Stimulated activated CD4-positive, alpha-beta T cell treated with anti-CD3 and anti-CD28 coated beads, Interleukin-12 subunit alpha, Interleukin-12 subunit beta, amount 100 ng/mL, for 48 hours (primary cell): Measurements from ENCODE around the gene CENPT.
"Not testable (repeated sequence)": the region's sequence is repeated elsewhere in the genome, so short reads cannot be mapped to it uniquely, and the experiment has no call there.

Experiments
- DNase-seq, 3 donors: peaks; one replicate each; pipeline ENCODE4 v3.0.0-alpha.2; 2020; ENCODE audit warnings: low read depth in 2 of 3, low spot score in 1 of 3

The CENPT gene

GRCh38 chr16:67877064-67877463 lies 29.6 kb upstream of the CENPT start:
- no peak for DNase-seq

- no peak for DNase-seq
Measured at GRCh38 chr16:67874372-67874771, 26.9 kb upstream of the CENPT start.

- no peak for DNase-seq
Measured at GRCh38 chr16:67873435-67874370, 26.2 kb upstream of the CENPT start.

- peak; percentile 79 to 93 (median 83) for DNase-seq
Measured at GRCh38 chr16:67872631-67873434, 25.3 kb upstream of the CENPT start, which contains the start of gene EDC4. Gene EDC4, plus strand, starts transcription at chr16:67873052. Its CDS starts 210 bp downstream, at chr16:67873262.

DNA sequence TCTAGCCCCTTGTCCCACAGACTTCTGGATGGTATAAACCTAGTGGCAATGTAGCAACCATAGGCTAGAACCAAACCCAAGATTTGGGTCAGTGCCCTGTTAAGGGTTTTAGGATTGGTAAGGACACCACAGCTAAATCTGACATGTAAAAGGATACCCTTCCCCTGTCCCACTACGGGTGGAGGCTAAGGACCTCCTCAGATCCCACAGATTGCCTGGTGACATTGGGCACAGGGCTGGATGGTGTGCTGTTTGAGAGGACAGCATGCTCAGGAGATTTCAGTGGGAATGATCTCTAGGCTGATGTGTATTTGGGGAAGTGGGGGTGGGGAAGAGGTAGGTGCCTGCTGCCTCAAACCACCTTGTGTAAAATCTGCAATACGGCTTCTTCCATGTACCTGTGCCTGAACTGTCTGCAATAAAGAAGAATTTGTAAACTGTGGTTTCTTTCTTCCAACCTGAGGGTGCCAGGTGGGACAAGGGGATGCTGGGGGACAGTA lies 24.7 kb upstream of the CENPT start:
- DNase-seq, result no peak

GRCh38 chr16:67871256-67871655 lies 23.8 kb upstream of the CENPT start:
- no peak for DNase-seq

DNA sequence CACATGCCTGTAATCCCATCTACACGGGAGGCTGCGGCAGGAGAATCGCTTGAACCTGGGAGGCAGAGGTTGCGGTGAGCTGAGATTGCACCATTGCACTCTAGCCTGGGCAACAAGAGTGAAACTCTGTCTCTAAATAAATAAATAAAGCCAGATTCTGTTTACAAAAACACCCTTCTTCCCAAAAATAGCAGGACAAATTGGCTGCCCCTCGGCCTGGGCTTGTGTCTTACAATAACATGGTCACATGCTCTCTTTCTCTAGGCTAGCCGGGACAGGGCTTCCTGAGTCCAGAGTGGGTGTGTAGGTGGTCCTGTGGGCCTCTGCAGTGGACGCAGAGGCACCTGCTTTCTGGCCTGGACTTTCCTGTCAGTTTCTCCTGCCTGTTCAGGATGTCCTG lies 22.2 kb upstream of the CENPT start:
- no peak for DNase-seq

DNA sequence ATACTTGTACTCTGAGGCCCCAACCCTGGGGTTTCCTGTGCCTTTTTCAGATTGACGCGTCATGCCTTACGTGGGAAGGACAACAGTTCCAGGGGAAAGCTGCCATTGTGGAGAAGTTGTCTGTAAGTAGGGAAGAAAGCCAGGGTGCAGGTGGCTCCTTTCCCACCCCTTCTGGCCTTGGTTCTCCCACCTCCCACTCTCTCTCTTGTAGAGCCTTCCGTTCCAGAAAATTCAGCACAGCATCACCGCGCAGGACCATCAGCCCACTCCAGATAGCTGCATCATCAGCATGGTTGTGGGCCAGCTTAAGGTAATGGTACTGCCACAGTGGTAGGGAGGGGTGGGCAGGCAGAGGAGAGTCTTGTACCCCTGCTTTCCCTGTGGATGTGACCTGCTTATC lies 20.8 kb upstream of the CENPT start:
- DNase-seq, result no peak

DNA sequence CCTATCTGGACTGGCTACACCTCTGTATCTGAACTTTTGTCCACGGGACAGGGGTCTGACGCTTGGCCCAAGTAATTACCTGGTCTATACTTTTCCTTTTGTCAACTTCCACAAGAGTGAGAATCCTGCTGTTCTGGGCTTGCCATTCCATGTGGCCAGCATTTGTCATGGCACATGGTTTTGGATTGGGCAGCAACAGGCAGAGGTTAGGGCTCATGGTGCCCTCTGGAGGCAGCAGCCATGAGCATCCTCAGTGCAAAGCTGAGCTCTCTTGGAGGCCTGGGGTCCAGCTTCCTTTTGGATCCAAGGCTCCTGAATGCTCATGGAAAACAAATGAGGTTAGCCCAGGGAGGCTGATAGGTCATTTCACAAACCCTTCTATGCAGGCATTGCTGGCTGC lies 17.8 kb upstream of the CENPT start:
- DNase-seq, result no peak

DNA sequence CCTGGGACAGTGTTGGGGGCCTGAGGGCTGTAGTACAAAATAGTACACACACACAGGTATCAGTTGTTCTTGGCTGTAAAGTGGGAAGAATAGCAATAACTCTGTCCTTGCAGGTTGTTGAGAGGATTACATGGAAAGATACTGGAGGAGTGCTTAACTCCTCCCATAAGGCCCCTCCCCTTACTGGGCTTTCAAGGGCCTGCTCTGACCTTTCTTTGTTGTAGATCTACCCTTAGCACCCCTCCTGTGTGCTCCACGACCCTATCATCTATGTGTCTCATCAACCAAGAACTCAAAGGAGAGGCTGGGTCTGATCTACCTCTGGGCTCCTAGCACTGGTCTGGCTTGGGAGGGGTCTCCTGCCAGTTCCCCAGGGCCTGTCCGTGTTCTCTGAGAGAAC lies 17.1 kb upstream of the CENPT start:
- DNase-seq, result no peak

GRCh38 chr16:67864044-67864443 lies 16.6 kb upstream of the CENPT start:
- not testable (repeated sequence) for DNase-seq

DNA sequence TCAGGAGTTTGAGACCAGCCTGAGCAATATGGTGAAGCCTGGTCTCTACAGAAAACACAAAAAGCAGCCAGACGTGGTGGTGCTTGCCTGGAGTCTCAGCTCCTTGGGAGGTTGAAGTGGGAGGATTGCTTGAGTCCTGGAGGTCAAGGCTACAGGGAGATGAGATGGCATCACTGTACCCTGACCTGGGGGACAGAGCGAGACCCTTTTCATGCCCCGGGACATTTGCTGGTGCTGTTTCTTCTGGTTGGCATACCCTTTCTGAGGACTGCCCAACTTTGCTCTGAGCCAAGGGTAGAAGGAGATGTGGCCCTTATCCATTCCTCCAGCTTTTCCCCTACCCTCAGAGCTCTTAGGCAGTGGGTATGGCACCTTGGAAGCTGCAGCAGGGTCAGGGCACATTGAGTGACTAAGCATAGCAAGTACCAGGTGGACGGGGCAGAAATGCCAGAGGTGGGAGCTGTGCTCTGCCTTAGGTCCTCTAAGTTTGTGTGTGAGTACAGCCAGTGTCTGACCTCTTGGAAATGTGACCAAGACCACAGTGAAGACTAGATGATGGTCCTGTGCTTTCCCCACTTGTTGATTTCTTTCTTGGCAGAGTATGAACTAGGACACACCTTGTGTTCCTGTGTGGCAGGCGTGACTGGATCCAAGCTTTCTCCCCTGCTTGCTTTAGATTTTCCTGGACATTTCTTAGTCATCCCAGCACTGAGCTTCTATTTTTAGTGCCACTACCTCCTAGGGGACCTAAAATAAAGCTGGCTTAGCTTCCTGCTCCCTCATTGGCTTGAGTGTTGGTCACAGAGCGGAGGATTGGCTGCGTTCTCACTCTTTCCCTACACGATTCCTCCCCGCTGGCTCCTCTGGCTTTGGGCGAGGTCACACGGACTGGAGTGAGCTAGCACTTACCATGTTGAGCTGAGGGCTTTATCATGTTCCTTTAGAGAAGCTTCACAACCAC lies 15.4 kb upstream of the CENPT start:
- no peak for DNase-seq

- no peak for DNase-seq
Measured at GRCh38 chr16:67861877-67862276, 14.4 kb upstream of the CENPT start.

- no peak for DNase-seq
Measured at GRCh38 chr16:67860589-67861398, 13.3 kb upstream of the CENPT start.

DNA sequence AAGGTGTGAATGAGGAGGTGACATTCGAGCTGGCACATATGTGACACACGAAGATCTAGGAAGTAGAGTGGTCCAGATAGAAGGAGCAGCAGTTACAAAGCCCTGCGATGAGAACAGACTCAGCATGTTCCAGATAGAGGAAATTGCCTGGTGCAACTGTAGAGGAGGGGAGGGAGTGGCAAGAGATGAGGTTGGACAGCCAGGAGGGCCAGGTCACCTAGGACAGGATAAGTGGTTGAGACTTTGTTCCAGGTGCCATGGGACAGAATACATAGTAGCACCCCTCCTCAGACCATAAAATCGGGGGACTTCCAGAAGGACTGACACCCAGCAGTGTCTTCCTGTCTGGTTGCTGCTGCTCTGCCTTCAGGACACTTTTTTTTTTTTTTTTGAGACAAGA lies 11.0 kb upstream of the CENPT start:
- no peak for DNase-seq

DNA sequence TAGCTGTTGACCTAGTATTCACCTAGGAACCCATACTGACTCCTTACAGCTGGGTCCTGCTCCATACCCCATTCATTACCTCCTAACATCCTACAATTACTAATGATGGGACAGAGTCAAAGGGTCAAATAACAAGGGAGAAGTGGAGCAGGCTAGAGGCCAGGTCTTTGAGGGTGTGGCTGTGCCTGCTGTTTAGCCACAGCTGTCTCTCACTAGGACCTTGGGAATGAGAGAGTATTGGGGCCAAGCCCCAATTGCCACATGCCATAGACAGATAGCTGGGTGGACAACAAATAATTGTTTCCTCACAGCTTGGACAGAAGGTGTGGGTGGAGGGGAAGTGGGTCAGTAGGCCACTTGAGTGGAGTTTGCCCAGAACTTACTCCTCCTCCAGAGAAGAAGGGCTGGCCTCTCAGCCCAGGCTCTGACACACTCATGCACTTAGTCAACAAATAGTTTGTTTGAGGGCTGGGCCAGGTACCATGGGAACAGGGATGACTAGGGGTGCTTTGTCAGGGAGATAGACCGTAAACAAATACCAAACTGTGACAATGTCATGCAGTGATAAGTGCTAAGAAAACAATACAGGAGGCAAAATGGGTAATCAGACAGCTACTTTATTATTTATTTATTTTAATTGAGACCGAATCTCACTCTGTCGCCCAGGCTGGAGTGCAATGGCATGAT lies 10.2 kb upstream of the CENPT start:
- DNase-seq, result no peak

DNA sequence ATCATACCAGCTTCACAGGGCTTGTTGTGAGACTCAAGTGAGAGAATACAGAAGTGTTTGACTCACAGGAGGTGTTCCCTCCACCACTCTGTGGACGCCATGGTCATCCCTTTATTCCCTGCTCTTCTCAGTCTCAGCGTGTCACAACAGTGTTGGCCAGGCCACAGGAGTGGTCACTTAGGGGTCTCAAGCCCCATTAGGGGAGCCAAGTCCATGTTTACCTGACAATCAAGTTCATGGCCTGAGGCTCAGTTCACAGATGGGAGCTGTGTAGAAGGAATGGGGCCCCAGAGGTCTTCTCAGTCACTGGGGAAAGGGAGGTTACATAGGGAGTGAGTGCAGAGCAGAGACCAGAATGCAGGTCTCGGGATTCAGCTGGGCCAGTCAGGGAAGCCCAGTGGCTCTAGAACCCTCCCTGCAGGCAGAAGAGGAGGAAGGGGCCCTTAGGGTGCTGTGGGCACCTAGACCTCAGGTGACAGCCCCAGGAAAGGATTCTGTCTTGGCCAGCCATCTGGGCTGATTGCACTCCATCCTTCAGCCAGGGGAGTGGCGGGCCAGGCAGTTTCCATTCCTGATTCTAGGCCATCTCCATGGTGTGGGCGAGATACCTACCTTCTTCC lies 9.5 kb upstream of the CENPT start:
- no peak for DNase-seq

- no peak for DNase-seq
Measured at GRCh38 chr16:67855789-67856188, 8.3 kb upstream of the CENPT start.

DNA sequence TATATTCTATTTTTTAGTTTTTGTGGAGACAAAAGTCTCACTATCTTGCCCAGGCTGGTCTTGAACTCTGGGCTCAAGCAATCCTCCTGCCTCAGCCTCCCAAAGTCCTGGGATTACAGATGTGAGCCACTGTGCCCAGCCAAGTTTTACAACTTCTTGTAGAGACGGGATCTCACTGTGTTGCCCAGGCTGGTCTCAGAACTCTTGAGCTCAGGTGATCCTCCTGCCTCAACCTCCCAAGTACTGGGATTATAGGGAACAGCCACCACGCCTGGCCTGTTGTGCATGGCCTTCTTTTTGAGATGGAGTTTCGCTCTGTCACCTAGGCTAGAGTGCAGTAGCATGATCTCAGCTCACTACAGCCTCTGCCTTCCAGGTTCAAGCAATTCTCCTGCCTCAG lies 6.2 kb upstream of the CENPT start:
- no peak for DNase-seq
